GM21367 (cell line): Measurements from ENCODE around the gene MYEF2.

Source experiments
- ATAC-seq: cut with Tn5 transposase; IDR thresholded peaks from one replicate; pipeline ENCODE4 v1.9.1; 2021; ENCODE audit not compliant: unreplicated experiment

MYEF2 gene

GRCh38 chr15:48090115-48090514, 88.0 kb downstream of the MYEF2 start:
- ATAC-seq, result no peak

- no peak for ATAC-seq
Measured at GRCh38 chr15:48089702-48090101, 88.4 kb downstream of the MYEF2 start.

- no peak for ATAC-seq
Measured at GRCh38 chr15:48087844-48088243, 90.3 kb downstream of the MYEF2 start.

GRCh38 chr15:48086576-48086975, 91.5 kb downstream of the MYEF2 start:
- ATAC-seq, result no peak

GRCh38 chr15:48086133-48086532, 92.0 kb downstream of the MYEF2 start:
- no peak for ATAC-seq

- ATAC-seq, result no peak
Measured at GRCh38 chr15:48085591-48085930, 92.5 kb downstream of the MYEF2 start.

GRCh38 chr15:48084759-48085590, 93.1 kb downstream of the MYEF2 start:
- ATAC-seq, result no peak
